ENCODE measurements around the gene SYNDIG1.

Gene SYNDIG1

GRCh38 chr20:24519476-24519875, 50.0 kb downstream of the SYNDIG1 start:
- DNase-seq (ENCODE audit: low read depth) = no peak
- H3K4me3 ChIP-seq (ENCODE audit: low read depth, low read length) = no peak overlapping the region
- no peak for TF ChIP-seq CTCF (IDR thresholded peaks at IDR 0.05; ENCODE audit: control insufficient read depth, extremely low read depth, insufficient read depth)

GRCh38 chr20:24521032-24521431, 51.6 kb downstream of the SYNDIG1 start:
- no peak overlapping the region for H3K4me3 ChIP-seq (ENCODE audit: low read depth, low read length)
- no peak for DNase-seq (ENCODE audit: low read depth)
- TF ChIP-seq CTCF (IDR thresholded peaks at IDR 0.05; ENCODE audit: control insufficient read depth, extremely low read depth, insufficient read depth) = no peak

- TF ChIP-seq CTCF (IDR thresholded peaks at IDR 0.05; ENCODE audit: control insufficient read depth, extremely low read depth, insufficient read depth) = no peak
- H3K4me3 ChIP-seq (ENCODE audit: low read depth, low read length) = no peak overlapping the region
- DNase-seq (ENCODE audit: low read depth) = no peak
Observed at GRCh38 chr20:24522452-24523330, 53.3 kb downstream of the SYNDIG1 start.

- TF ChIP-seq CTCF (IDR thresholded peaks at IDR 0.05; ENCODE audit: control insufficient read depth, extremely low read depth, insufficient read depth) = no peak
- no peak for DNase-seq (ENCODE audit: low read depth)
- H3K4me3 ChIP-seq (ENCODE audit: low read depth, low read length) = no peak overlapping the region
Observed at GRCh38 chr20:24523661-24524060, 54.2 kb downstream of the SYNDIG1 start.

GRCh38 chr20:24528583-24529368, 59.3 kb downstream of the SYNDIG1 start:
- TF ChIP-seq CTCF (IDR thresholded peaks at IDR 0.05; ENCODE audit: control insufficient read depth, extremely low read depth, insufficient read depth) = no peak
- no peak for DNase-seq (ENCODE audit: low read depth)

GRCh38 chr20:24529369-24529719, 59.9 kb downstream of the SYNDIG1 start:
- no peak for DNase-seq (ENCODE audit: low read depth)
- no peak for TF ChIP-seq CTCF (IDR thresholded peaks at IDR 0.05; ENCODE audit: control insufficient read depth, extremely low read depth, insufficient read depth)
- no peak overlapping the region for H3K4me3 ChIP-seq (ENCODE audit: low read depth, low read length)

More at GRCh38 chr20:24528583-24529368, 59.3 kb downstream of the SYNDIG1 start:
- H3K4me3 ChIP-seq (ENCODE audit: low read depth, low read length) = no peak overlapping the region
